HG02852 (cell line): ENCODE measurements around the gene SRSF7.
A peak's percentile ranks its signal among the peaks of the same experiment; 100 is the strongest.
"Not testable (repeated sequence)": the region's sequence is repeated elsewhere in the genome, so short reads cannot be mapped to it uniquely, and the experiment has no call there.

Experiments used
- ATAC-seq: cut with Tn5 transposase; IDR thresholded peaks from one replicate; pipeline ENCODE4 v1.9.1; 2021; ENCODE audit warnings: mild to moderate bottlenecking, moderate library complexity; ENCODE audit not compliant: unreplicated experiment

SRSF7 gene

DNA sequence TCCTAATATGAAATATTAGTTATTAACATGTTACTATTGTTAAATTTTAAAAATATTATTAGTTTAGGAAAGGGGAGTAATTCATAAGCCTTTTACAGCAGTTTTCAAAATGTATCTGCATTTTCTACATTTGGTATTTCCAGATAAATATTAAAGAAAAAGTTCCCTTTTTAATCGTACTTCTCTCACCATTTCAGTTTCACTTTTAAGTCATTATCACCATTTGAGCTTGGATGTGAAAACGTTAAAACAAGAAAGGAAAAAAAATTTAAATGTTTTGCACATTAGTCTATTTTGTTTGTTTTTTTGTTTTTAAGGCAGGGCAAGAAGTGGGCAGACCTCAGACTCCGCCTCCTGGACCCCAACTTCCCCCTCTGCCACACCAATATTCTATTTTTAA is 3.3 kb upstream of the SRSF7 start:
- ATAC-seq = no peak

DNA sequence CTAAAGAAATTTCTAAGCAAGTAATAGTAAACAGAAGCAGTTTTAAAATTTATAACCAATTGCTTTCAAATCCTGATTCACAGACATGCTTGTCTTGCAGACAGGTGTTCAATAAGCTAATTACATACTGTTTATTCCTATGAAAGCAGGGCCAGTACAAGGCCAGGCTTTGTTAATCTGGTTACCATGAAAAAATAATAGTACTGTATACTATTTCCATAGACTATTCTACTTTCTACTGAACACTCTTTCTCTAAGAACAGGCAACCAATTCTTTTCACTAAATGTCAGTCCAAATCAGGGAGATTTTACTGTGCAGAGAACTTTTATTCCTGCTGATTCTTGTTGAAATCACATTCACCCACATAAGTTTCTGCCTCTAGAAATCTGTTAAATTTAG is 2.9 kb upstream of the SRSF7 start:
- no peak for ATAC-seq

DNA sequence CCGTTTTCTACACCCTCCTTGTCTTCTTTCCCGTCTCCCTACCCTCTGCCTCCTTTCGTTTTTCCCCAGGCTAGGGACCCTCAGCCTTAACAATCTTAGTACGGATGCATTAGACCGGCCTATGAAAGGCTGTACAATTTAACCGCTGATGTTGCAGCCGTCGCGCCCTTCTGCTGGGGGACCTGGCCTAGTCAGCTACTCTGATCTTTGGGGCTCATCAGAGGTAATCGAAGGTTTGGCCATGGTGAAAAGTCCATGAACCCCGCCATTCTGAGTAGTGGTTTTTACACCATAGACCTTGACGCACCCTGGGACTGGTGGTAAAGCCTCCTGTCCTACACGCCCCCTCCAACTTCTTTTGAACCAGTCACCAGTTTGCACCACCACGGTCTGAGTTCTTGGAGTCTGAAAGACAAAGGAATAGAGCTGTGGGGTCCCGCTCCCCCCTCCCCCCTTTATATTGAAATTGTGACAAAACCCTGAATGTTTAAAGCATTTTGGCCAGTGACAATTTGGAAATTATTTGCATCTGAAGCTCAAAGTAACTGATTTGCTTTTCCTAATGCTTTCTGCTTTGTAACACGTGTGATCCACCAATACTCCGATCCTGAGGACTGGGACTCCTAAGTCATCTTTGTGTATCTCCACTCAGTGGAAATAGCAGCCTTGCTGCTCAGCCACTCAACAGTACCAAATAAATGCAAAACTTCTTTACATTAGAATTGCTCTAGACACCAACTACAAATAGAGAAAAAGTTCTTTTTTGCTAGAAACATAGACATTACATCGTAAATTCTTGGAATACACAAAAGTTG is 642 bp upstream of the SRSF7 start:
- ATAC-seq = peak; percentile 3

DNA sequence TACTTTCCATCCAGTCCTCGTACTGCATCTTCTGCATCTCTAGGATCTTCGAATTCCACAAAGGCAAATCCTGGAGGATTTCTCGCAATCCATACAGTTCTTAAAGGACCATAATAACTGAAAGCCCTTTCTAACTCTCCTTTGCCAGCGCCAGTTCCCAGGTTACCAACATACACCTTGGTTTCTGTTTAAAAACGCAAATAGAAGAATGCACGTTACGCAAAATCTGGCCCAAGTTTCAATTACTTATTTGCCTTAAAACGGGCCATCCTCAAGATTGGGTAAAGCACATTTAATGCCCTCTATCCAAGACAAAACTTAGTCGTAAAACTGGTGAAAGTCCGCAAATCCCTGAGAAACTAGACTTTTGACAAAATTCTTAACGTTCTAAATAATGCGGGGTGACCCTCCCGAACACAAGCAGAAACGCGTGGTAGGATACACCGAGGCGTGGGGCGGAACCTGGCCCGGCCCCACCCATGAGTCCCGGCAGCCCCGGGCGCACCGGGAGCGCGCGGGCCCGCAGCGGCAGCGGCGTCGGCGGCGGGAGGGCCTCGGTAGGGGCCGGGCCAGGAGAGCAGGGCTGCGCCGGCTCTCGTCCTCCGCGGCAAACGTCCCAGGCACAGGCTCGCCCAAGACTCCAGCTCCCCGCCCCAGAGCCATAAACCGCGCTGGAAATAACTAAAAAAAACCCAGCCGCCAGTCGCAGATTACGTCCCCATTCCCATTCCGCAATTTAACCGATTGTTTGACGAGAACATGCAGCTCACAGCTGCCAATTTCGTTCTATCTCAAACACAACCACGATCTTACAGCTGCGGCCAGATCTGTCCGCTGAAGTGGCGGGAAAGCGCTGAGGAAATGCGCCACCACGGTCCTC is 910 bp downstream of the SRSF7 start:
- ATAC-seq = peak; percentile 30

DNA sequence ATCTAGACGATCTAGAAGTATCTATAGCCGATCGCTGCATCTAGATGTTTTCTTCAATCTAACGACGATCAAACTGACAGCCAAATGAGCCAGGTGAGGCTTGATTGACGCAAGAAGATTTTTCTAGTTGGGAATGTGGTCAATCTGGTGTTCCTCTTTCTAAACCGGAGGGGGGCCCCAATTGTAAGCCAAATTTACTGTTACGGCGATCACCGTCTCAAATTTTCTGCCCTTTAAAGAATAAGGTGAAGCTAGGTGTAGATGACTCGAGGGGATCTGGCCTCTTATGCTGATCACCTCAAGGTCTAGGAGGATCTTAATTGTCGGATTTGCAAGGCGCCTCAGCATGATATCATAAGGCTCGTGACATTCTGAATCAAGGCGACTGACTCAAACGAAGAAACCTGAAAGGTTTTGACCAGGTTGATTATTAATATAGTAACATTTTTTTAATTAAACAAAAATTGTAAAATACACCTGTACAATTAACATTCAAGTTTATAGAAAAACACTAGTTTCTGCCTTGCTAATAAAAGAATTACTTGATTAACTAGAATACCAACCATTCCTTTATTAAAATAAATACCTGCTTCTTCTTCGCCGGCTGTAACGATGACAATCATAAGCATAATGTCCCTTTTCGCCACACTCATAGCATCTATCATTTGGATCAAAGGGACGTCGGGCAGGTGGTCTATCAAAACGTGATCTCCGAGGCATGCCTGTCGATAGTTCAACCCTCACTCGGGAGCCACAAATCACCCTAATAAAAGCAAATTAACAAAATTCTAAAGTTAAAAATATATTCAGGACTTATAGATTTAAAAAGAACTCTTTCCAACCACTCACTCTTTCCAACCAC is 2.0 kb downstream of the SRSF7 start:
- ATAC-seq = no peak

DNA sequence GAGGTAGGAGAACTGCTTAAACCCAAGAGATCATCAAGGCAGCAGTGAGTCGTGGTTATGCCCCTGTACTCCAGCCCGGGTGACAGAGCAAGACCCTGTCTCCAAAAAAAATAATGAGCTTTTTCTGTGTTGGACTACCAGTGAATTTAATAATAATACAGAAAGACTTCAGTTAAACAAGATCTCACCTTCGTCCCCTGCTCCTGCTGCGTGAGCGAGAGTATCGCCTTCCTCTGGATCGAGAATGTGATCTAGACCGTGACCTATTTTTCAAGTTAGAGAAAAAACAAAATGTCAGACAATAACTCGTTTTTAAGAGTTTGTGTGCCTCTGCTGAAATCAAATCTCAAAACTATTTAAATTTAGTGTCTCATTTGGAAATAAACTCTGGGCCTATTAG is 2.8 kb downstream of the SRSF7 start:
- ATAC-seq = no peak

DNA sequence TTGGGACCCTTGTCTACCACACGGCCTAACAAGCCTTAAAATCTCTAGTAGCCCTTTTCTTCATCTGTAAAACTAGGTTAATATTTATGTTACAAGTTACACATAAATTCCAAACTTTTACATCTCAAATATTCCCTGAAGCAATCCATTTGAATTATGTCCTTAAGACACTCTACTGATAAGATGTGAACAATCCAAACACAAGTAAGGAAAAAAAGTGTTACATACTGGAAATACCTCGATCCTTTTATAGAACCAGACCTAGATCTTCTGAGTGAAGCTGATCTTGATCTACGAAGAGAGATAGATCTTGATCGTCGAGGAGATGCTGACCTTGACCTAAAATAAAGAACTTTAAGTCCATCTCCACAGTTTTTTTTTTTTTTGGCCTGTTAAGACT is 3.3 kb downstream of the SRSF7 start:
- ATAC-seq = no peak

DNA sequence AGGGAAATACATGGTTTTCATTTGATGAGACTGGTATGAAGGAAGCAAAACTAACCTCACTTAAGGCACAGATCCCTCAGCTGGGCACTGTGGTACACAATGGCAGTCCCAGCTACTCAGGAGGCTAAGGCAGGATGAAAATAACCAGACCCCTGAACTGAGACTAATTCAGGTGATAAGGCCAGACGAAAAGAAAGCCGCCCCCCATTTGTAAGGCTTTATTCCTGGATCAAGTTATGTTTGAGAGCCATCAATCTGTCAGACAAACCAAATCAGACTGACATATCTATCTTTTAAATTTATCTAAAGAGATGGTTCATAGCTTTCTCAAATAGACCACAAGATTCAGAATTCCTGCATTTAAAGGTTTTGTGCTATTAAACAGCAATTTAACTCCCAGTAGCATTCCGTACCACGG is 4.1 kb downstream of the SRSF7 start:
- no peak for ATAC-seq

DNA sequence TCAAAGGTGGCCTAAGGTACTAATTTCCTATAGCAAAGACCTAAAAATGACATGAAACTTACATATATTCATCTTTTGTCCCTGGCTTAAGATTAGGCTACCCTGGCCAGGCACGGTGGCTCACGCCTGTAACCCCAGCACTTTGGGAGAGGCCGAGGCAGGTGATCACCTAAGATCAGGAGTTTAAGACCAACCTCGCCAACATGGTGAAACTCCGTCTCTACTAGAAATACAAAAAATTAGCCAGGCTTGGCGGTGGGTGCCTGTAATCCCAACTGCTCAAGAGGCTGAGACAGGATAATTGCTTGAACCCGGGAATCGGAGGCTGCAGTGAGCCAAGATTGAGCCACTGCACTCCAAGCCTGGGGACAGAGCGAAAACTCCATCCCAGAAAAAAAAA is 5.9 kb downstream of the SRSF7 start:
- ATAC-seq = no peak

DNA sequence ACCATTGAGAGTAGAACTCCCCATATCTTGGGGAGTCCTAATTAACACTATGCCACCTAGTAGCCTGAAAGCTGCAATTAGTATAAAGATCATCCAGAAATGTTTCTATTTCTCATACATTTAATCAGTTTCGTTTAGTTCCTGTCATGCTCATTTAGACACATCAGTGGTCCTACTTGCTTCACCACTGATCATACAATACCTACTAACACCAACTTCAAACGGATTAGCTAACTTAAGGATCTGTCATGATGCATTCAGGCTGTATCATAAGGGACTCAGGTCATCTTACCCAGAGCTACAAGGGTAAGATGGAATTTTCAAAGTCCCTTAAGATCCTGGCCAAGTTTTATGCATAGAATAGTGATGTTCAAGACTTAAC is 6.8 kb downstream of the SRSF7 start:
- no peak for ATAC-seq

DNA sequence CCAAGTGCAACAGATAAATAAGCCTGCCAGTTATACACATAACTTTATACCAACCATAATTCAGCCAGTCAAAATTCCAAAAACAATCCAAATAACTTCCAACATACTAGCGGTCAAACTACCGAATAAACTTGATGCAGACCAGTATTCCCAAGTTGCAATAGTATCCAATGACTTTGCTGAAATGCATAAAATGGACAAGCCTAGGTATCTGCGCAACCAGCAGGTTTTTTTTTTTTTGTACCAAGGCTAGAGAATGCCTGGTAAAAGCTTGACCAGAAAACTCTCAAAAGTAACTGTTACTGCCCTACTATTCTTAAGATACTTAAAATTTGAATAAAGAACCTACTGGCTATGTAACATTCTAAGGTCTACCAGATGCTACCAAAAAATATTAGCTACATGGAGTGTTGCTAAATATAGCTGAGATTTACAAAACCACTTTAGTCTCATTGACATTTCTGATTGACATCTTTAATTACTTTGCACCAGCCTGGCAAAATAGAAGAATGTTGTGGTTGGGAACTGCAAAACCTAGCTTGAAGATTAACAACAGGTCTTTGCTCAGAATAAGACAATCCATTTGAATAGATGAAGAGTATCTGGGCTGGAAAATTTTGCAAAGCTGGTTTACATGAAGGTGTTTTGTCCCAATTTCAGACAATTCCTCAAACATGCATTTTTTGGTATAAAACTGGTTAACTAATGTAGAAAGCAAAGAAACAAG is 7.3 kb downstream of the SRSF7 start:
- ATAC-seq = no peak

DNA sequence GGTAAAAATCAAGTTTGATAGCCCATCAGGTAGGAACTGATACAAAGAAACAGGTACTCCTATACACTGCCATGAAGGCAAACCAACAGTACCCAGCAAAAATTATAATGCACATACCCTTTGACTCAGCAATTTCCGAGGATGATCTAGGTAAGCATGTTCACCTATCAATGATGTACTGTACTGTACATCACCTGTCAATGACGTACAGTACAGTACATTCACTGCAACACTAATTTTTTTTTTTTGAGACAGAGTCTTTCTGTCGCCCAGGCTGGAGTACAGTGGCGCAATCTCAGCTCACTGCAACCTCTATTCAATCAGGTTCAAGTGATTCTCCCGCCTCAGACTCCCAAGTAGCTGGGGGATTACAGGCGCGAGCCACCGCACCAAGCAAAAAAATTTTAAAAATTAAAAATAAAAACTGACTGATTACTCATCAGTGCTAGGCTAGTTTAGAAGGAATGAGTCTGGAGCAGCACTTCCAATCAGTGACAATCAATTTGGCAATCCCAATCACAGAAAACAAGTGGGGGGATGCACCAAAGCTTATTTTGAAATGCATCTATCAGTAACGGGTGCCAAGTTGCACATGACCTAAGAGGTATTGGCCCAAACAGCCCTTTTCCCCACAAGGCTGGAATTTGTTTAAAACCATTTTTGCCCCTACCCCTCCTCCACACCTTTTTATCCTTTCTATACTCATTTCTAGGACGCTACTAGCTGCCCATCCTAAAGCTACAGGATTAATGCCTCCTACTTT is 8.2 kb downstream of the SRSF7 start:
- ATAC-seq = no peak

DNA sequence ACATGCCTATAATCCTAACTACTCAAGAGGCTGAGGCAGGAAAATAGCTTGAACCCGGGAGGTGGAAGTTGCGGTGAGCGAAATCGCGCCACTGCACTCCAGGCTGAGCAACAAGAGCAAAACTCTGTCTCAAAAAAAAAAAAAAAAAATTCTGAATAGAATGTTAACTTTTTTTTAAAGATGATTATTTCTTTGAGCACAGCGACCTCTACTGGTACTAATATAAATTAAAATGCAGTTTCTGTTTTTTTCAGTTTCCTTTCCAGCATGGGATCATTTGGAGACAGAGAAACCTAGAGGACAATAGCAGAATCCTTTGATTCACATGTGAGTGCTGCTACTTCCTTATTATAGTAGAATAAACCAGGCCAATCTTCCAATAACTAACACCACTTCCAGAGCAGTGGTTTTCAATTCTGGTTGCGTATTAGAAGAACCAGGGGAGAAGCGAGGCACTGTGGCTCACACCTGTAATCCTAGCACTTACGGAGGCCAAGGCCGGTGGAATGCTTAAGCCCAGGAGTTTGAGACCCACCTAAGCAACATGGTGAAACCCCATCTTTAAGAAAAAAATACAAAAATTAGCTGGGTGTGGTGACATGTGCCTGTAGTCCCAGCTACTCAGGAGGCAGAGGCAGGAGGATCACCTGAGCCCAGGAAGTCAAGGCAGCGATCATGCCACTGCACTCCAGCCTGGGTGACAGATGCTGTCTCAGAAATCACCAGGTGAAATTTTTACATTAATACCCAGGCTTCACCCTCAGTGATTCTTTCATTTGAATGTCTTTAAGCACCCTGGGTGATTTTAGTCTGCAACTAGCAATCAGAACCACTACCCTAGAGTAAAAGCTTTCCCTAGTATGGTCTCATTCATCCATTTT is 10.1 kb downstream of the SRSF7 start:
- ATAC-seq = no peak

DNA sequence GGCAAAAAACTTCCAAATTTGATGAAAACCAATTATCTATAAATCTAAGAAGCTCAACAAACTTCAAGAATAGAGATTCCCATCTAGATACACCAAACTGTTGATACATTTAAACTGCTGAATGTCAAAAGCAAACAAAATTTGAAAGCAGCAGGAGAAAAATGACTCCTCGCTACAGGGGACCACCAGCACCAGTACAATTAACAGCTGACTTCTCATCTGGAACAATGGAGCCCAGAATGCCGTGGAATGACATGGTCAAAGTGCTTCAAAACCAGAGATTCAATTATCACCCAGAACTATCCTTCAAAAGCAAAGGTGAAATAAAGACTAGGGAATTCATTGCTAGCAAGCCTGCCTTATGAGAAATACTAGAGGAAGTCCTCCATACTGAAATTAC is 11.6 kb downstream of the SRSF7 start:
- ATAC-seq = no peak

DNA sequence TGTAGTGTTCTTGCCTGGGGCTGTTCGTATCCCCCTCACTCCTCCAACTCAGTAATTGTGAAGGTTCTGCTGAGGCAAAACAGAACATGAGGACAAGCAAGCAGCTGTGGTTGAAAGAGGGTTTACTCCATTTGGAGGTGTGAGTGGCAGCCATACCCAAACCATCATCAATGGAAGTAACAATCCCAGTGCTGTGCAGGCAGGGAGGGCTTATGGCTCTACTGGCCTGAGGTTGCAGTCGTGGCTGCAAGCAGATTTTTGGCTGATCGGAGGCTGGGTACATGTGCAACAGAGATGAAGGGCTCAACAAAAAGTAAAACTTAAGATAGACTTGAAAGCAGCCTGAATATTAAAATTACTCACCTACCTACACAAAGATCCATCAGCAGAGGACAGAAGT is 13.2 kb downstream of the SRSF7 start:
- ATAC-seq = no peak

DNA sequence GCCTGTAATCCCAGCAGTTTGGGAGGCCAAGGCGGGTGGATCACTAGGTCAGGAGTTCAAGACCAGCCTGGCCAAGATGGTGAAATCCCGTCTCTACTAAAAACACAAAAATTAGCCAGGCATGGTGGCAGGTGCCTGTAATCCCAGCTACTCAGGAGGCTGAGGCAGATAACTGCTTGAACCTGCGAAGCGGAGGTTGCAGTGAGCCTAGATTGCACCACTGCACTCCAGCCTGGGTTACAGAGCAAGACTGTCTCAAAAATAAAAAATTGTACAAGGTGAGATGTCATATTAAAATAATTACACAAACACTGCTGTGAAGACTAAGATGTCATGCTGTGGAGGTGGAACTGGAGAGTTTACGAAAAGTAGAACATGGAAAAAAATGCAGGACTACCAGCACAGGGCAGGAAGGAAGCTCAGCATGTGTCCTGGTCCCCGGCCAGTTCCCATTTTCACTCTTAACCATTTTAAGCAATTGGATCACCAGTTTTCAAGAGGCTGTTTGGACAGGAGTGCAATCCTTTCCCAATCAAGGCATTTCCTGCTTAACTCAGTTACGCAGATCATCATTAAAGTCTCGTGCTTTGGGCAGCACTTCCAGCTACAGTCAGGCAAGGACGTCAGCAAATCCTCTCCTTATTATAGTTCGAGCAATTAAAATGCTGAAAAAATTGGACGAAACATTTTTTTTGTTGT is 14.0 kb downstream of the SRSF7 start:
- not testable (repeated sequence) for ATAC-seq

DNA sequence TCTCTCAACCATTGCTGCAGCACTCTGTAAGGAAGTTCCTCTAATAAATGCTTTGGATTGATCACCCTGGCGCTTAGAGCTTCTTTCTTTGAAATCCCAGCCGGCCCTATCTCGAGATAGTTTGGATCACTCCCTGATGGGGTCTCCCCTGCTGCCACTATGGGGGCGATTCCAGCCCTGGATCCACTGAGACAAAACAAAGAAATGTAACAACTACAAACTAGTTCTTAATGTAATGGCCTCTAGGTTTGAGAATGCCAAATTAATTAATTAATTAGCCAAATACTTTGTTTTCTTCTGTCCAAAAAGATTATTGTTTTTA is 15.2 kb downstream of the SRSF7 start:
- no peak for ATAC-seq

DNA sequence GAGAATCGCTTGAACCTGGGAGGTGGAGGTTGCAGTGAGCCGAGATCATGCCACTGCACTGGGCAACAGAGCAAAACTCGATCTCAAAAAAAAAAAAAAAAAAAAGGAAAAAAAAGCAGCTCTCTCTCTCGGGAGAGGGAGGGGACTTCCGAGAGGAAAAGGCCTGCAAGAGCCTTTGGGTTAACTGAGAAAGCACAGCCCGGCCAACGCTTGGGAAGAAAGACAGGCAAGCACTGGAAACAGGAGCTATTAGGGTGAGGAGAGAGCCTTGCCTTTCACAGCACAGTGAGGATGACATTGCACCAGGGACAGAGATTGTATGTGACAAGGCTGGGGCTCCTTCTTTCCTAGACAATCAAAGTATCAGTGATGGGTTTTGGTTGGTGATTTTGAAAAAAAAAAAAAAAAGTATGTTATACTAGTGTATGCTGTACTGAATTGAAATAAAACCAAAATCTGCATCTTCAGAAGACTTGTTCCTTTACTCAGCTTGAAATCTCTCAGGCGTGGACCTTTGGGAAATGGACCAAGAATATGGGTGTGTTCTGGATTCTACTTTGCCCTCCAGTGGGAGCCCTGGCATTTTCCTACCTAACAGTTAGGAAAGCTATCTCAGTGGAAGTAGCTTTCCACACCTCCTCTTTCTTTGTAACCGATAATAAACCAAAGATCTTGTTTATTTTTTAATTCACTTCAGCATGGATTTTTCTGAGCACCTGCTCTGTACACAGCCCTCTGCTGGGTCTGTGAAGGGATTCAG is 16.7 kb downstream of the SRSF7 start:
- no peak for ATAC-seq
